Mesendoderm (in vitro differentiated cells): Measurements from ENCODE around the gene THSD4.

Experiments used
- DNase-seq: peaks from one replicate; pipeline ENCODE4 v3.0.0; 2013
- H2AK5ac ChIP-seq: 2 replicates; pipeline ENCODE4 v1.6.1; 2013; ENCODE audit warnings: low read length, inconsistent platforms
- H2BK120ac ChIP-seq: 2 replicates; pipeline ENCODE4 v1.6.1; 2013; ENCODE audit warnings: low read depth, mild to moderate bottlenecking, low read length, moderate library complexity, mixed read lengths
- H2BK15ac ChIP-seq: replicated peaks from 2 replicates; pipeline ENCODE4 v1.6.1; 2013; ENCODE audit warnings: low read depth, mild to moderate bottlenecking, moderate library complexity
- H2BK5ac ChIP-seq: 2 replicates; pipeline ENCODE4 v1.6.1; 2013; ENCODE audit warnings: low read length, inconsistent platforms
- H3K18ac ChIP-seq: 2 replicates; pipeline ENCODE4 v1.6.1; 2013; ENCODE audit warnings: mild to moderate bottlenecking, low read length, mixed read lengths
- H3K23ac ChIP-seq: one replicate; pipeline ENCODE4 v1.6.1; 2013; ENCODE audit warnings: low read length
- H3K27ac ChIP-seq: 2 replicates; pipeline ENCODE4 v1.5.1; 2013; ENCODE audit warnings: low read depth, mild to moderate bottlenecking, inconsistent platforms, low read length, moderate library complexity
- H3K27me3 ChIP-seq: 2 replicates; pipeline ENCODE4 v1.6.1; 2013; ENCODE audit warnings: low read length, control low read depth, mild to moderate bottlenecking, inconsistent platforms; ENCODE audit not compliant: insufficient read depth, poor library complexity
- H3K36me3 ChIP-seq: 2 replicates; pipeline ENCODE4 v1.6.1; 2013; ENCODE audit warnings: low read length, inconsistent platforms; ENCODE audit not compliant: control insufficient read depth, insufficient read depth
- H3K4ac ChIP-seq: one replicate; pipeline ENCODE4 v1.6.1; 2013; ENCODE audit warnings: low read depth, mild to moderate bottlenecking, low read length, moderate library complexity
- H3K4me1 ChIP-seq: 2 replicates; pipeline ENCODE4 v1.6.1; 2013; ENCODE audit warnings: low read depth, low read length, inconsistent platforms; ENCODE audit not compliant: control insufficient read depth
- H3K4me2 ChIP-seq: 2 replicates; pipeline ENCODE4 v1.6.1; 2013; ENCODE audit warnings: low read length
- H3K4me3 ChIP-seq: 2 replicates; pipeline ENCODE4 v1.5.1; 2013; ENCODE audit warnings: mild to moderate bottlenecking, low read length
- H3K56ac ChIP-seq: one replicate; pipeline ENCODE4 v1.6.1; 2013; ENCODE audit warnings: low read length
- H3K79me1 ChIP-seq: 2 replicates; pipeline ENCODE4 v1.6.1; 2013; ENCODE audit warnings: low read length, inconsistent platforms
- H3K79me2 ChIP-seq: 2 replicates; pipeline ENCODE4 v1.6.1; 2013; ENCODE audit warnings: mild to moderate bottlenecking, low read length; ENCODE audit not compliant: control insufficient read depth, insufficient read depth
- H3K9ac ChIP-seq: 2 replicates; pipeline ENCODE4 v1.6.1; 2013; ENCODE audit warnings: low read length, inconsistent platforms
- H4K5ac ChIP-seq: one replicate; pipeline ENCODE4 v1.6.1; 2013; ENCODE audit warnings: low read length
- H4K8ac ChIP-seq: one replicate; pipeline ENCODE4 v1.6.1; 2013; ENCODE audit warnings: low read depth, mild to moderate bottlenecking, control low read depth, low read length, moderate library complexity
- WGBS: extraction: QIAGEN DNeasy Blood & Tissue Kit; methylation state at CpG from one replicate; pipeline ENCODE4 v1.1.7; 2013; ENCODE audit warnings: low lambda C conversion rate, missing lambda C conversion rate; ENCODE audit not compliant: insufficient coverage; ENCODE audit errors: extremely low coverage; 5-methylcytosine and 5-hydroxymethylcytosine counted together

THSD4 gene

GRCh38 chr15:71342658-71343057, 227.4 kb downstream of the THSD4 start:
- WGBS = no CpG with 5 or more reads among the region's 7 CpGs

GRCh38 chr15:71344316-71344715, 229.0 kb downstream of the THSD4 start:
- Histone ChIP-seq H3K36me3 (no peaks in the 10 kb centered on the region), H2BK15ac (no peak overlapping the region), H3K4me2 (no peak overlapping the region), H2BK5ac (no peak overlapping the region), H3K23ac (no peak overlapping the region), H3K27ac (no peak overlapping the region), H3K18ac (no peak overlapping the region), H3K9ac (no peak overlapping the region), H3K4ac (no peak overlapping the region), H4K8ac (no peak overlapping the region), H3K4me1 (peaks cover 2% of the 10 kb centered on the region), H3K27me3 (no peaks in the 10 kb centered on the region), H2AK5ac (no peak overlapping the region), H3K4me3 (no peak overlapping the region), H4K5ac (no peak overlapping the region), H3K79me1 (no peaks in the 10 kb centered on the region), H3K56ac (no peak overlapping the region), H2BK120ac (no peak overlapping the region), H3K79me2 (no peaks in the 10 kb centered on the region)
- no CpG with 5 or more reads among the region's 5 CpGs for WGBS
- DNase-seq = no peak

More at GRCh38 chr15:71342658-71343057, 227.4 kb downstream of the THSD4 start:
- no peak overlapping the region for H3K4me2 ChIP-seq
- no peaks in the 10 kb centered on the region for H3K79me1 ChIP-seq
- no peak overlapping the region for H3K9ac ChIP-seq
- no peaks in the 10 kb centered on the region for H3K36me3 ChIP-seq
- H3K23ac ChIP-seq = no peak overlapping the region
- H2BK120ac ChIP-seq = no peak overlapping the region
- no peak overlapping the region for H3K56ac ChIP-seq
- H2BK5ac ChIP-seq = no peak overlapping the region
- H2BK15ac ChIP-seq = no peak overlapping the region
- H3K27me3 ChIP-seq = no peaks in the 10 kb centered on the region
- no peak for DNase-seq
- H4K8ac ChIP-seq = no peak overlapping the region
- H4K5ac ChIP-seq = no peak overlapping the region
- H3K18ac ChIP-seq = no peak overlapping the region
- H3K79me2 ChIP-seq = no peaks in the 10 kb centered on the region
- no peaks in the 10 kb centered on the region for H3K4me1 ChIP-seq
- no peak overlapping the region for H3K4ac ChIP-seq
- H3K4me3 ChIP-seq = no peak overlapping the region
- H2AK5ac ChIP-seq = no peak overlapping the region
- H3K27ac ChIP-seq = no peak overlapping the region

- Histone ChIP-seq H3K4ac (no peak overlapping the region), H3K23ac (no peak overlapping the region), H4K5ac (no peak overlapping the region), H3K4me1 (peaks cover 2% of the 10 kb centered on the region), H3K27me3 (no peaks in the 10 kb centered on the region), H3K79me2 (no peaks in the 10 kb centered on the region), H3K79me1 (no peaks in the 10 kb centered on the region), H3K9ac (no peak overlapping the region), H3K27ac (no peak overlapping the region), H2BK15ac (no peak overlapping the region), H3K18ac (no peak overlapping the region), H2AK5ac (no peak overlapping the region), H2BK5ac (no peak overlapping the region), H3K4me3 (no peak overlapping the region), H3K36me3 (no peaks in the 10 kb centered on the region), H3K56ac (no peak overlapping the region), H4K8ac (no peak overlapping the region), H3K4me2 (no peak overlapping the region), H2BK120ac (no peak overlapping the region)
- DNase-seq = no peak
- WGBS = no CpG with 5 or more reads among the region's 5 CpGs
Observed at GRCh38 chr15:71345186-71345585, 229.9 kb downstream of the THSD4 start.

GRCh38 chr15:71346464-71346863, 231.2 kb downstream of the THSD4 start:
- no peak overlapping the region for H3K18ac ChIP-seq
- no peaks in the 10 kb centered on the region for H3K27me3 ChIP-seq
- no peaks in the 10 kb centered on the region for H3K79me1 ChIP-seq
- no peak overlapping the region for H3K27ac ChIP-seq
- no peak overlapping the region for H4K5ac ChIP-seq
- H2BK5ac ChIP-seq = no peak overlapping the region
- no peak overlapping the region for H2AK5ac ChIP-seq
- H3K4ac ChIP-seq = no peak overlapping the region
- H3K4me2 ChIP-seq = no peak overlapping the region
- DNase-seq = no peak
- no peak overlapping the region for H3K23ac ChIP-seq
- H3K79me2 ChIP-seq = no peaks in the 10 kb centered on the region
- H3K4me3 ChIP-seq = no peak overlapping the region
- H2BK120ac ChIP-seq = no peak overlapping the region
- WGBS = no CpG with 5 or more reads among the region's 5 CpGs
- peaks cover 2% of the 10 kb centered on the region for H3K4me1 ChIP-seq
- no peak overlapping the region for H3K56ac ChIP-seq
- no peaks in the 10 kb centered on the region for H3K36me3 ChIP-seq
- no peak overlapping the region for H2BK15ac ChIP-seq
- no peak overlapping the region for H4K8ac ChIP-seq
- no peak overlapping the region for H3K9ac ChIP-seq

- H3K4me3 ChIP-seq = no peak overlapping the region
- H3K56ac ChIP-seq = no peak overlapping the region
- no peak overlapping the region for H4K5ac ChIP-seq
- WGBS = no CpG with 5 or more reads among the region's 1 CpG
- no peak overlapping the region for H3K4ac ChIP-seq
- H4K8ac ChIP-seq = no peak overlapping the region
- H3K79me1 ChIP-seq = no peaks in the 10 kb centered on the region
- no peaks in the 10 kb centered on the region for H3K36me3 ChIP-seq
- no peak overlapping the region for H3K4me2 ChIP-seq
- H2BK15ac ChIP-seq = no peak overlapping the region
- peak; percentile 59 for DNase-seq
- no peaks in the 10 kb centered on the region for H3K27me3 ChIP-seq
- no peak overlapping the region for H2BK5ac ChIP-seq
- H3K9ac ChIP-seq = no peak overlapping the region
- no peak overlapping the region for H3K27ac ChIP-seq
- H3K23ac ChIP-seq = no peak overlapping the region
- no peak overlapping the region for H2AK5ac ChIP-seq
- peaks cover 2% of the 10 kb centered on the region for H3K4me1 ChIP-seq
- no peak overlapping the region for H3K18ac ChIP-seq
- no peak overlapping the region for H2BK120ac ChIP-seq
- no peaks in the 10 kb centered on the region for H3K79me2 ChIP-seq
Observed at GRCh38 chr15:71348597-71348996, 233.3 kb downstream of the THSD4 start.

- Histone ChIP-seq H2BK15ac (no peak overlapping the region), H3K36me3 (no peaks in the 10 kb centered on the region), H3K18ac (no peak overlapping the region), H3K56ac (no peak overlapping the region), H3K4me1 (peaks cover 2% of the 10 kb centered on the region), H4K8ac (no peak overlapping the region), H2BK120ac (no peak overlapping the region), H3K4me2 (no peak overlapping the region), H3K79me1 (no peaks in the 10 kb centered on the region), H3K4ac (no peak overlapping the region), H2AK5ac (no peak overlapping the region), H2BK5ac (no peak overlapping the region), H3K27me3 (no peaks in the 10 kb centered on the region), H3K79me2 (no peaks in the 10 kb centered on the region), H3K27ac (no peak overlapping the region), H3K23ac (no peak overlapping the region), H3K9ac (no peak overlapping the region), H4K5ac (no peak overlapping the region), H3K4me3 (no peak overlapping the region)
- no CpG with 5 or more reads among the region's 4 CpGs for WGBS
- DNase-seq = no peak
Observed at GRCh38 chr15:71349336-71349735, 234.1 kb downstream of the THSD4 start.
